Erythroblast (primary cell): ENCODE measurements around the gene DOCK9.

Experiments used
- GATA1 ChIP-seq: IDR thresholded peaks from 2 replicates; pipeline ENCODE4 v1.6.1; 2011; ENCODE audit warnings: low read depth, mild to moderate bottlenecking, control low read depth, low read length, moderate library complexity
- POLR2A ChIP-seq: IDR thresholded peaks from 2 replicates; pipeline ENCODE4 v1.6.1; 2011; ENCODE audit warnings: mild to moderate bottlenecking, low read length

GRCh38 chr13:98947925-98948324, 29.9 kb downstream of the DOCK9 start:
- TF ChIP-seq POLR2A = no peak
- TF ChIP-seq GATA1 = no peak
